ES-I3 (cell line): ENCODE results near the gene DESI2.
A peak's percentile ranks its signal among the peaks of the same experiment; 100 is the strongest.
"Not testable (repeated sequence)": the region's sequence is repeated elsewhere in the genome, so short reads cannot be mapped to it uniquely, and the experiment has no call there.

Source experiments
- H3K36me3 ChIP-seq: 2 replicates; pipeline ENCODE4 v1.6.1; 2013; ENCODE audit warnings: mild to moderate bottlenecking, low read length, control low read depth, moderate library complexity; ENCODE audit not compliant: insufficient read depth
- H3K4me1 ChIP-seq: 2 replicates; pipeline ENCODE4 v1.6.1; 2013; ENCODE audit warnings: mild to moderate bottlenecking, control low read depth, low read length; ENCODE audit not compliant: insufficient read depth
- H3K9ac ChIP-seq: 2 replicates; pipeline ENCODE4 v1.6.1; 2013; ENCODE audit warnings: low read depth, mild to moderate bottlenecking, low read length, moderate library complexity
- H3K9me3 ChIP-seq: 2 replicates; pipeline ENCODE4 v1.6.1; 2013; ENCODE audit warnings: mild to moderate bottlenecking, low read length, moderate library complexity; ENCODE audit not compliant: control insufficient read depth, insufficient read depth

DESI2 gene

DNA sequence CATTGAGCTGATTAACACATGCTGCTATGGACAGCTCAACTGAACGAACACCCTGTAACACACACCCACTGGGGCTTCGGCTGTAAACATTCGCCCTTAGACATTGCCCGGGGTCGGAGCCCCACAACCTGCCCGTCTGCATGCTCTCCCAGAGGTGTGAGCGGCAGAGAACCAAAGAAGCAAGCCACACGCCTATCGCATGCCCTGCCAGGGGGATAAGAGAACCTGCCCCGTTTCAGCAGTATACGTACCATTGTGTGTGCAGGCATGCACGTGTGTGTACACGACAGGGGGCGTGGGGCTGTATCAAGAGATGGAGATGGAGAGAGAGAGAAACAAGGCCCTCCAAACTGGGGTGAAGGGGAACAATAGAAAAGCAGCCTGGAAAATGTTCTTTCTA, 9.9 kb upstream of the DESI2 start:
- Histone ChIP-seq H3K9me3 (peaks cover 4% of the 10 kb centered on the region; the same call in 1 of the 2 replicates), H3K9ac (no peak overlapping the region), H3K36me3 (no peaks in the 10 kb centered on the region), H3K4me1 (no peaks in the 10 kb centered on the region)

DNA sequence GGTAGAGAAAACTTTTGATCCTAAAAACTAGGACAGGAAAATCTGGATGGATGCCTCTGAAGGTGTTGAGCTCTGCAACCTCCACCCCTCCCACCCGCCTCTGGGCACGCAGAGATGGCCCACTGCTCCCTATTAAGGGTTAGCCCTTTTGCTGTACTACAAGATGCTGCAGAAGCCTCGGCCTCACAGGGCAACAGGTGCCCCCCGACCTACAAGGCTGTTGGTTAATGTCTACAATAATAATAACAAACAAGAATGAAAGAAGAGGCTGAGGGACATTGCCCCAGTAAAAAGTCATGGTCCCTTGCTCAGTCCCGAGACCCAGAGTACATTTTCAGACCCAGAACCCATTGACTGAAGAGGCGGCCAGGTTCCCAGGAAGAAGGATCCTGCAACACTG, 7.5 kb upstream of the DESI2 start:
- Histone ChIP-seq H3K9ac (no peak overlapping the region), H3K4me1 (no peaks in the 10 kb centered on the region), H3K36me3 (no peaks in the 10 kb centered on the region), H3K9me3 (peaks cover 4% of the 10 kb centered on the region; the same call in 1 of the 2 replicates)

DNA sequence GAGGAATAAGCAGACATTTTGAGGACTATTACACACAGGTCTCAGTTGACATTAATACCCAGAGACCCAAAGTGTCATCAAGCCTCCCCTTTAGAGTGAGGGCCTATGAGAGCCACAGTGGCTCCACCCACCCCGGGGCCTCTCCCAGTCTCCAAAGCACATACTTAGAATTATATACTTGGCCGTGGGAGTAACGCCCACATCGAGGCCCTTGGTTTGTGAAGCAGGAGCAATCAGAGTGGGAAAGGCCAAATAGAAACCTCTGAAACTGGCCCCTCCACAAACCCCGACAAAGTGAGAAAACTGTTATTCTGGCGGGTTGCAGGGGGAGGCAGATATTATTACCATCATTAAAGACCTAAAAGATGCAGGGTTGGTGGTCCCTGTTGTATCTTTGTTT, 7.0 kb upstream of the DESI2 start:
- Histone ChIP-seq H3K36me3 (no peaks in the 10 kb centered on the region), H3K9me3 (peaks cover 4% of the 10 kb centered on the region; the same call in 1 of the 2 replicates), H3K4me1 (no peaks in the 10 kb centered on the region), H3K9ac (no peak overlapping the region)

DNA sequence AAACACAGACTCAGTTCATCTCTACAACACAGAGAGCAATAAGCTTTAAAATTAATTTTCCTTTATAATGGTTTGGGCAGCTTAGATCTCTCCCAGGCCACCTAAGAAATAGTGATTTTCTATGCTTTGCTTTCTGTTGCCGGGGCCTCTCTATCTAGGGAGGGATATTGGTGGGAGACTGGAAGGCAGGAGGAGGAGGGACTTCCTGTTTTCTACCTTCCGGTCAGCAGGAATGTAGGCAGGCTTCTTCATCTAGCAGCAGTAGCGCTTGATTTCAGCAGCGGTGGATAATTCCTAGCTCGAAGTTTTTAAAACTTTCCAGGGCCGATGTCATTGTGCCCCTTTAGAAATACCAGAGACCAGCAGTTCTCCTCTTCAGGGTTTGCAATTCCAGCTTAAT, 5.1 kb upstream of the DESI2 start:
- H3K9ac ChIP-seq = no peak overlapping the region
- no peaks in the 10 kb centered on the region for H3K36me3 ChIP-seq
- peaks cover 4% of the 10 kb centered on the region; the same call in 1 of the 2 replicates for H3K9me3 ChIP-seq
- peaks cover 6% of the 10 kb centered on the region; the same call in 1 of the 2 replicates for H3K4me1 ChIP-seq

DNA sequence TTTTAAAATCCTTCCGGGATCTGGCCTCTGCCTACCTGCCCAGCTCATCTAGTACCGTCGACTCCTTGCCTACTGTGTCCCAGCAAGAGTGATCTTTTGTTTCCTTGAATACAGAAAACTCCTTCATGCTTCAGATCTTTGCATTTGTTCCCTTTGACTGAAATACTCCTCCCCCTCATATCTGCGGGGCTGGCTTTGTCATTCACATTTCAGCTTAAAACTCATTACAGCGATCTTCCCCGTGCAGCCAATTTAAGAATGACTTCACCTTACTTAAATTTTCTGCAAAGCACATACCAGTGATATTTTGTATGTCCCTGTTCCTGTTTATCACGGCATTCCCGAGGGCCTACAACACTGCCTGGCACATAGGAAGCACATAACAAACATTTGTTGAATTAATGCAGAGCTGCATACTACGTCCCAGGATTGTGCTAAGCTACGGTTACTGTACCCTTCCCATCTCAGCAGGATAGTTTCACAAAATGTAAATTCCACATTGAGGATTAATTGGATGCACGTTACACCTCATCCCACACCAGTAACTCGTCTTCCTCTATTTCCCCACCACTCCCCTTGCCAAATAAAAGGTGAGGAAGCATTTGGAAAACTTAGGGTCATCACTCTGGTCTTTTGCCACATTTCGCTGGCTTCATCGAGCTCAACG, 837 bp upstream of the DESI2 start:
- Histone ChIP-seq H3K9me3 (no peaks in the 10 kb centered on the region), H3K9ac (peak overlapping the region; percentile 48), H3K36me3 (peaks cover 2% of the 10 kb centered on the region; the same call in 1 of the 2 replicates), H3K4me1 (peaks cover 9% of the 10 kb centered on the region; the same call in 1 of the 2 replicates)

GRCh38 chr1:244653439-244654107, 647 bp downstream of the DESI2 start:
- Histone ChIP-seq H3K4me1 (peaks cover 9% of the 10 kb centered on the region; the same call in 1 of the 2 replicates), H3K9me3 (no peaks in the 10 kb centered on the region), H3K9ac (peak overlapping the region; percentile 94), H3K36me3 (peaks cover 8% of the 10 kb centered on the region; the same call in 1 of the 2 replicates)

- Histone ChIP-seq H3K4me1 (peaks cover 13% of the 10 kb centered on the region), H3K36me3 (peaks cover 9% of the 10 kb centered on the region; the same call in 1 of the 2 replicates)
These were observed 1.4 kb downstream of the DESI2 start for GRCh38 chr1:244654108-244655038.

DNA sequence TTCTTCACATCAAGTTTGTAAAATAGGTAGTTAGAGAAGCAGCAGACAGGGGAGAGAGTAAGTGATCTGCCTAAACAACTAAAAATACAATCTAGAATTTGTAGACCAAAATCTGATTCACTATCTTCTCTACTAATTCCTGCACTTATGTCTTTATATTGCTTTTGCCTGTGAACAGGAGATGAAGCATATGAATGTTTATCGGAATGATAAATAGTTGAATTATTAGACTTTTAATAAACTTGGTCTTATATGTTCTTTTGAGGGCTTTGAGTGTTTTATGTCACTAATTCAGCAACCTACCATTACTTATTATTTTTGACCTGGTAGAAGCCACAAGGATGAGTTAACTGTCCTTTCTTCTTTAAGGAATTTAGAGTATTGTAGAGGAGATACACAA, 2.3 kb downstream of the DESI2 start:
- peaks cover 12% of the 10 kb centered on the region for H3K36me3 ChIP-seq
- H3K9me3 ChIP-seq = no peaks in the 10 kb centered on the region
- peak overlapping the region; percentile 94; the same call in 1 of the 2 replicates for H3K9ac ChIP-seq
- peaks cover 15% of the 10 kb centered on the region for H3K4me1 ChIP-seq

More at GRCh38 chr1:244654108-244655038, 1.4 kb downstream of the DESI2 start:
- Histone ChIP-seq H3K9ac (peak overlapping the region; percentile 94), H3K9me3 (no peaks in the 10 kb centered on the region)

DNA sequence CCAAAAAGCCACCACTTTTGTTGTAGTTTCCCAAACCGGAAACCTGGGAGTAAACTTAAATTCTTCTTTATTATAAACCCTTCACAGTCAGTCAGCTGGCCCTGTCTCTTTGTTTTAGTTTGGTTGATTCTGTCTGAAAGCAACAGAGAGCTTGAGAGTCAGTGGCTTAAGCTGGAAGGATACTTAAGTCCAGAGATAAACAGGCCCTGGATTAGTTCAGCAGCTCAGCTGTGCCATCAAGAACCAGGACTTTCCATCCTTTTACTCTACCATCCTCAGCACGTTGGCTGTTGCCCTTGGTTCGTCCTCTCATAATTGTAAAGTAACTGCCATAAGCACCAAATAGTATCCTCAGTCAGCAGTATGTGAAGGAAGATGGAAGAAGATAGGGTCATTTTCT, 4.5 kb downstream of the DESI2 start:
- Histone ChIP-seq H3K9ac (no peak overlapping the region), H3K36me3 (peaks cover 12% of the 10 kb centered on the region), H3K4me1 (peaks cover 10% of the 10 kb centered on the region; the same call in 1 of the 2 replicates), H3K9me3 (no peaks in the 10 kb centered on the region)

GRCh38 chr1:244659694-244660093, 6.8 kb downstream of the DESI2 start:
- H3K36me3 ChIP-seq = peaks cover 12% of the 10 kb centered on the region
- peaks cover 10% of the 10 kb centered on the region; the same call in 1 of the 2 replicates for H3K4me1 ChIP-seq
- no peaks in the 10 kb centered on the region for H3K9me3 ChIP-seq
- H3K9ac ChIP-seq = no peak overlapping the region

DNA sequence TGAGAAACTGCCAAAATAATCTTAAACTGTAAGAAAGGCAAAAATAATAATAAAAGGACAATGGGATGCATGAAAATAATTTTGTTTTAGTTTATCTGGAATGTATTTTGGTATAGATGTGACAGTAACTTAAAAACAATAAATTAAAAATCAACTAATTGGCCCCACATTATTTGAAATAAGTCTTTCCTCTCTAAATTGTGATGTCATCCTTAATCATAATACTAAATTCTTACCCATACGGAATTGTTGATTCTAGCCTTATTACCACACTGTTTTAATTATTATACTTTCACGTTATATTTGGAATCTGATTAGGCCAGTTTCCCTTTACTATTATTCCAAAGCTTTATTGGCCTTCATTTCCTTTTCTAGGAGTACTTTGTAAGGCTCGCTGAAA, 7.7 kb downstream of the DESI2 start:
- Histone ChIP-seq H3K4me1 (peaks cover 7% of the 10 kb centered on the region; the same call in 1 of the 2 replicates), H3K9ac (no peak overlapping the region), H3K9me3 (no peaks in the 10 kb centered on the region), H3K36me3 (peaks cover 12% of the 10 kb centered on the region)

- peaks cover 12% of the 10 kb centered on the region for H3K36me3 ChIP-seq
- not testable (repeated sequence) for H3K4me1 ChIP-seq, H3K9ac ChIP-seq, H3K9me3 ChIP-seq
These were observed 8.8 kb downstream of the DESI2 start for GRCh38 chr1:244661569-244662312.

- Histone ChIP-seq H3K9me3 (no peaks in the 10 kb centered on the region), H3K36me3 (peaks cover 5% of the 10 kb centered on the region), H3K4me1 (peaks cover 7% of the 10 kb centered on the region; the same call in 1 of the 2 replicates), H3K9ac (no peak overlapping the region)
These were observed 9.7 kb downstream of the DESI2 start for GRCh38 chr1:244662599-244662998.
